Astrocyte (in vitro differentiated cells and primary cell): ENCODE data around the gene LMF1. TPM values are rescaled to one million over a fixed set of nuclear protein-coding genes. Genes with fewer than 3 reads are reported as not detected.
"Not testable (repeated sequence)": the region's sequence is repeated elsewhere in the genome, so short reads cannot be mapped to it uniquely, and the experiment has no call there.

Experiments
- DNase-seq: peaks from one replicate; pipeline ENCODE4 v3.0.0-alpha.2; 2010; ENCODE audit warnings: low read depth
- FAIRE-seq: peaks from 2 replicates; lab custom pipeline; 2011; peaks lifted over from hg19 to GRCh38; lab: Jason Lieb, UNC
- H2AFZ ChIP-seq: 2 replicates; pipeline ENCODE4 v1.6.0; 2012; ENCODE audit warnings: low read depth, low read length, inconsistent platforms
- H3K27ac ChIP-seq: 2 replicates; pipeline ENCODE4 v1.5.1; 2011; ENCODE audit warnings: low read depth, low read length, inconsistent platforms
- H3K27me3 ChIP-seq: 2 replicates; pipeline ENCODE4 v1.6.0; 2011; ENCODE audit warnings: low read length, inconsistent platforms; ENCODE audit not compliant: insufficient read depth
- H3K36me3 ChIP-seq: 2 replicates; pipeline ENCODE4 v1.5.1; 2011; ENCODE audit warnings: low read length, inconsistent platforms; ENCODE audit not compliant: insufficient read depth
- H3K4me1 ChIP-seq: 2 replicates; pipeline ENCODE4 v1.5.1; 2011; ENCODE audit warnings: low read length, inconsistent platforms; ENCODE audit not compliant: insufficient read depth
- H3K4me2 ChIP-seq: 2 replicates; pipeline ENCODE4 v1.6.0; 2012; ENCODE audit warnings: low read length, inconsistent platforms
- H3K4me3 ChIP-seq: 2 replicates; pipeline ENCODE4 v1.5.1; 2011; ENCODE audit warnings: low read depth, mild to moderate bottlenecking, low read length, inconsistent platforms; ENCODE audit not compliant: insufficient read depth
- H3K79me2 ChIP-seq: 2 replicates; pipeline ENCODE4 v1.6.0; 2012; ENCODE audit warnings: mild to moderate bottlenecking, low read length, inconsistent platforms; ENCODE audit not compliant: insufficient read depth
- H3K9ac ChIP-seq: 2 replicates; pipeline ENCODE4 v1.6.0; 2012; ENCODE audit warnings: mild to moderate bottlenecking, low read length, inconsistent platforms
- H3K9me3 ChIP-seq: 2 replicates; pipeline ENCODE4 v1.5.1; 2012; ENCODE audit warnings: low read depth, mild to moderate bottlenecking, low read length, inconsistent platforms; ENCODE audit not compliant: insufficient read depth
- H4K20me1 ChIP-seq: 2 replicates; pipeline ENCODE4 v1.6.0; 2012; ENCODE audit warnings: low read length, inconsistent platforms; ENCODE audit not compliant: insufficient read depth
- H3K27ac Mint-ChIP-seq: one replicate; pipeline ENCODE4 v1.8.0; 2021; ENCODE audit warnings: mild to moderate bottlenecking, mixed read lengths; ENCODE audit not compliant: unreplicated experiment
- H3K27me3 Mint-ChIP-seq: one replicate; pipeline ENCODE4 v1.8.0; 2021; ENCODE audit warnings: low read depth, mixed read lengths; ENCODE audit not compliant: unreplicated experiment
- H3K36me3 Mint-ChIP-seq: one replicate; pipeline ENCODE4 v1.8.0; 2021; ENCODE audit warnings: low read depth, mixed read lengths; ENCODE audit not compliant: unreplicated experiment
- H3K4me1 Mint-ChIP-seq: one replicate; pipeline ENCODE4 v1.8.0; 2021; ENCODE audit warnings: low read depth, mixed read lengths; ENCODE audit not compliant: unreplicated experiment
- H3K4me3 Mint-ChIP-seq: one replicate; pipeline ENCODE4 v1.8.0; 2021; ENCODE audit warnings: mild to moderate bottlenecking, moderate library complexity, mixed read lengths; ENCODE audit not compliant: unreplicated experiment
- H3K9me3 Mint-ChIP-seq: one replicate; pipeline ENCODE4 v1.8.0; 2021; ENCODE audit warnings: mild to moderate bottlenecking, mixed read lengths; ENCODE audit not compliant: unreplicated experiment
- CTCF ChIP-seq: IDR thresholded peaks from 2 replicates; pipeline ENCODE4 v1.5.1; 2011; ENCODE audit warnings: low read depth, mild to moderate bottlenecking, inconsistent platforms, low read length, moderate library complexity; ENCODE audit not compliant: insufficient read depth
- EZH2 ChIP-seq: IDR thresholded peaks from 2 replicates; pipeline ENCODE4 v1.6.1; 2012; ENCODE audit warnings: mild to moderate bottlenecking, low read length, inconsistent platforms; ENCODE audit not compliant: insufficient read depth
- total RNA-seq: library from RNA; stranded (reverse); gene quantifications from 2 replicates; pipeline ENCODE4 v1.2.1, GENCODE V29; 2021

The LMF1 gene
- total RNA-seq, 1 donor from 2014 or later = 12.6 TPM

GRCh38 chr16:839643-840408 lies 131.0 kb downstream of the LMF1 start:
- Histone ChIP-seq H3K4me1 (no peaks in the 10 kb centered on the region), H3K4me3 (no peak overlapping the region), H3K27ac (no peak overlapping the region), H2AFZ (no peak overlapping the region), H3K4me2 (no peak overlapping the region), H3K27me3 (no peaks in the 10 kb centered on the region), H3K79me2 (no peaks in the 10 kb centered on the region), H3K9ac (no peak overlapping the region), H3K36me3 (no peaks in the 10 kb centered on the region), H3K9me3 (peaks cover 7% of the 10 kb centered on the region), H4K20me1 (no peaks in the 10 kb centered on the region)
- peaks cover 25% of the 10 kb centered on the region for H3K9me3 Mint-ChIP-seq
- TF ChIP-seq CTCF (no peak), EZH2 (no peak)
- H3K4me3 Mint-ChIP-seq = no peak overlapping the region
- no peak for FAIRE-seq
- H3K36me3 Mint-ChIP-seq = peaks cover 4% of the 10 kb centered on the region
- DNase-seq = no peak
- H3K27me3 Mint-ChIP-seq = peaks cover 14% of the 10 kb centered on the region
- H3K27ac Mint-ChIP-seq = no peak overlapping the region
- H3K4me1 Mint-ChIP-seq = no peaks in the 10 kb centered on the region

GRCh38 chr16:838741-839140 lies 132.0 kb downstream of the LMF1 start:
- H3K9me3 ChIP-seq = peaks cover 7% of the 10 kb centered on the region
- no peak overlapping the region for H3K9ac ChIP-seq
- TF ChIP-seq EZH2 (no peak), CTCF (no peak)
- no peaks in the 10 kb centered on the region for H4K20me1 ChIP-seq
- H3K27ac ChIP-seq = no peak overlapping the region
- Mint-ChIP-seq H3K9me3 (peaks cover 27% of the 10 kb centered on the region), H3K4me1 (no peaks in the 10 kb centered on the region), H3K27me3 (peaks cover 20% of the 10 kb centered on the region), H3K27ac (no peak overlapping the region), H3K36me3 (peaks cover 4% of the 10 kb centered on the region), H3K4me3 (no peak overlapping the region)
- no peak for FAIRE-seq
- DNase-seq = no peak
- H3K4me1 ChIP-seq = no peaks in the 10 kb centered on the region
- H3K4me2 ChIP-seq = no peak overlapping the region
- H3K79me2 ChIP-seq = no peaks in the 10 kb centered on the region
- H3K27me3 ChIP-seq = no peaks in the 10 kb centered on the region
- H3K4me3 ChIP-seq = no peak overlapping the region
- no peak overlapping the region for H2AFZ ChIP-seq
- no peaks in the 10 kb centered on the region for H3K36me3 ChIP-seq

GRCh38 chr16:836822-837221 lies 134.0 kb downstream of the LMF1 start:
- H3K9me3 ChIP-seq = not testable (repeated sequence)

More at GRCh38 chr16:836822-837221, 134.0 kb downstream of the LMF1 start:
- FAIRE-seq, H3K4me3 Mint-ChIP-seq, H4K20me1 ChIP-seq, H2AFZ ChIP-seq, H3K27me3 ChIP-seq, H3K36me3 ChIP-seq, H3K36me3 Mint-ChIP-seq, H3K4me2 ChIP-seq, H3K27ac ChIP-seq, H3K79me2 ChIP-seq, H3K4me3 ChIP-seq, H3K4me1 Mint-ChIP-seq, H3K9ac ChIP-seq, DNase-seq, H3K27ac Mint-ChIP-seq, H3K4me1 ChIP-seq: not testable (repeated sequence)
- peaks cover 27% of the 10 kb centered on the region for H3K9me3 Mint-ChIP-seq
- peaks cover 22% of the 10 kb centered on the region for H3K27me3 Mint-ChIP-seq
